Kidney epithelial cell (primary cell): Measurements from ENCODE around the gene MAPK13. TPM values are rescaled to one million over a fixed set of nuclear protein-coding genes. Genes with fewer than 3 reads are reported as not detected.

Source experiments
- DNase-seq: peaks from one replicate; pipeline ENCODE4 v3.0.0-alpha.2; 2010; ENCODE audit warnings: low read depth
- H3K27me3 ChIP-seq: 2 replicates; pipeline ENCODE4 v1.6.0; 2011; ENCODE audit warnings: low read length; ENCODE audit not compliant: control insufficient read depth, insufficient read depth
- H3K36me3 ChIP-seq: 2 replicates; pipeline ENCODE4 v1.5.1; 2011; ENCODE audit warnings: low read length; ENCODE audit not compliant: control insufficient read depth, insufficient read depth
- H3K4me3 ChIP-seq: 2 replicates; pipeline ENCODE4 v1.5.1; 2011; ENCODE audit warnings: low read depth, mild to moderate bottlenecking, control low read depth, low read length
- CTCF ChIP-seq: IDR thresholded peaks from 2 replicates; pipeline ENCODE4 v1.5.1; 2011; ENCODE audit warnings: mild to moderate bottlenecking, moderate library complexity, low read length, control low read depth, inconsistent platforms; ENCODE audit not compliant: insufficient read depth, poor library complexity, severe bottlenecking
- total RNA-seq: library from RNA; depleted of rRNA; stranded (reverse); fragments of >200 nt; gene quantifications from 2 replicates; pipeline ENCODE4 v1.2.3, GENCODE V29; 2015

The MAPK13 gene
- total RNA-seq, 1 donor from 2014 or later: 51.3 TPM

- Histone ChIP-seq H3K36me3 (no peaks in the 10 kb centered on the region), H3K27me3 (no peaks in the 10 kb centered on the region), H3K4me3 (no peak overlapping the region)
- no peak for DNase-seq
- TF ChIP-seq CTCF: no peak
These were observed 24.0 kb downstream of the MAPK13 start for GRCh38 chr6:36154286-36154685.

- Histone ChIP-seq H3K36me3 (no peaks in the 10 kb centered on the region), H3K27me3 (no peaks in the 10 kb centered on the region), H3K4me3 (no peak overlapping the region)
- no peak for TF ChIP-seq CTCF
- DNase-seq: no peak
These were observed 25.3 kb downstream of the MAPK13 start for GRCh38 chr6:36155662-36156061.

- no peak for DNase-seq
- no peaks in the 10 kb centered on the region for H3K27me3 ChIP-seq
- H3K36me3 ChIP-seq: no peaks in the 10 kb centered on the region
- no peak for TF ChIP-seq CTCF
- no peak overlapping the region for H3K4me3 ChIP-seq
These were observed 29.9 kb downstream of the MAPK13 start for GRCh38 chr6:36160147-36160760.

GRCh38 chr6:36169023-36170007, 39.0 kb downstream of the MAPK13 start:
- H3K4me3 ChIP-seq: no peak overlapping the region
- H3K27me3 ChIP-seq: no peaks in the 10 kb centered on the region
- H3K36me3 ChIP-seq: no peaks in the 10 kb centered on the region
- no peak for TF ChIP-seq CTCF
- DNase-seq: no peak

- H3K4me3 ChIP-seq: no peak overlapping the region
- no peak for TF ChIP-seq CTCF
- no peak for DNase-seq
- no peaks in the 10 kb centered on the region for H3K27me3 ChIP-seq
- no peaks in the 10 kb centered on the region for H3K36me3 ChIP-seq
These were observed 40.4 kb downstream of the MAPK13 start for GRCh38 chr6:36170704-36171103.

GRCh38 chr6:36171573-36171972, 41.3 kb downstream of the MAPK13 start:
- no peaks in the 10 kb centered on the region for H3K27me3 ChIP-seq
- no peak overlapping the region for H3K4me3 ChIP-seq
- no peaks in the 10 kb centered on the region for H3K36me3 ChIP-seq
- TF ChIP-seq CTCF: no peak
- no peak for DNase-seq
